ENCODE measurements around the gene VDR.
"Not testable (repeated sequence)": the region's sequence is repeated elsewhere in the genome, so short reads cannot be mapped to it uniquely, and the experiment has no call there.

VDR gene

GRCh38 chr12:47829584-47829983, 75.2 kb downstream of the VDR start:
- DNase-seq (ENCODE audit: low read depth in 2 of 2), result no peak

GRCh38 chr12:47828976-47829482, 75.8 kb downstream of the VDR start:
- no peak for DNase-seq (ENCODE audit: low read depth in 2 of 2)

GRCh38 chr12:47828008-47828975, 76.5 kb downstream of the VDR start:
- no peak for DNase-seq (ENCODE audit: low read depth in 2 of 2)

- DNase-seq (ENCODE audit: low read depth in 2 of 2), result no peak
Observed at GRCh38 chr12:47825173-47825639, 79.6 kb downstream of the VDR start.

GRCh38 chr12:47824635-47825034, 80.2 kb downstream of the VDR start:
- DNase-seq (ENCODE audit: low read depth in 2 of 2), result no peak

GRCh38 chr12:47824198-47824597, 80.6 kb downstream of the VDR start:
- DNase-seq (ENCODE audit: low read depth in 2 of 2), result no peak

GRCh38 chr12:47823422-47824086, 81.2 kb downstream of the VDR start:
- no peak for DNase-seq (ENCODE audit: low read depth in 2 of 2)

- no peak for DNase-seq (ENCODE audit: low read depth in 2 of 2)
Observed at GRCh38 chr12:47822863-47823262, 81.9 kb downstream of the VDR start.

- no peak for DNase-seq (ENCODE audit: low read depth in 2 of 2)
Observed at GRCh38 chr12:47822401-47822800, 82.4 kb downstream of the VDR start.

- no peak for DNase-seq (ENCODE audit: low read depth in 2 of 2)
Observed at GRCh38 chr12:47821346-47821706, 83.5 kb downstream of the VDR start.

GRCh38 chr12:47820631-47821345, 84.0 kb downstream of the VDR start:
- no peak for DNase-seq (ENCODE audit: low read depth in 2 of 2)

- DNase-seq (ENCODE audit: low read depth in 2 of 2), result peak; percentile 54 to 57
Observed at GRCh38 chr12:47819896-47820630, 84.7 kb downstream of the VDR start, which contains the start of gene HDAC7. Gene HDAC7 (minus strand): TSS chr12:47819903. CDS start chr12:47819785, 118 bp downstream.

GRCh38 chr12:47819138-47819895, 85.5 kb downstream of the VDR start:
- DNase-seq (ENCODE audit: low read depth in 2 of 2), result no peak

GRCh38 chr12:47818467-47819137, 86.2 kb downstream of the VDR start:
- no peak for DNase-seq (ENCODE audit: low read depth in 2 of 2)

- DNase-seq (ENCODE audit: low read depth in 2 of 2), result no peak
Observed at GRCh38 chr12:47818007-47818376, 86.8 kb downstream of the VDR start.

GRCh38 chr12:47817272-47818006, 87.4 kb downstream of the VDR start:
- DNase-seq (ENCODE audit: low read depth in 2 of 2), result no peak

- no peak for DNase-seq (ENCODE audit: low read depth in 2 of 2)
Observed at GRCh38 chr12:47816403-47817271, 88.2 kb downstream of the VDR start.

GRCh38 chr12:47815447-47815846, 89.3 kb downstream of the VDR start:
- not testable (repeated sequence) for DNase-seq (ENCODE audit: low read depth in 2 of 2)
